Amniotic stem cell (primary cell): ENCODE results near the gene TNRC18.
"Not testable (repeated sequence)": the region's sequence is repeated elsewhere in the genome, so short reads cannot be mapped to it uniquely, and the experiment has no call there.

Source experiments
- DNase-seq: peaks from one replicate; lab custom pipeline; 2025; lab: John Stamatoyannopoulos, UW

Gene TNRC18

DNA sequence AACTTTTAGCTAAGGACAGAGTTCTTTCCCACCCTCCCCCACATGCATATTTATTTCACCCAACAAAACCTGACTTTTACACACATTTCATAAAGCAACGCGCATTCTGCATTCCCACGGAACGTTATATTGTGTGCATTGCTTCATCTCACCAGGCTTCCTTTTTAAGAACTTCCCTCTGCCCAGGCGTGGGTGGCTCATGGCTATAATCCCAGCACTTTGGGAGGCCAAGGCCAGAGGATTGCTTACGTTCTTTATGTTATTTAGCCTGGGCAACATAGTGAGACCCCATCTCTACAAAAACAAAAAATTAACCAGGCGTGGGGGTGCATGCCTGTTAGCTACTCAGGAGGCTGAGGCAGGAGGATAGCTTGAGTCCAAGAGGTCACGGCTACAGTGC lies 155.8 kb downstream of the TNRC18 start:
- not testable (repeated sequence) for DNase-seq

- no peak for DNase-seq
These were observed 157.2 kb downstream of the TNRC18 start for GRCh38 chr7:5266191-5267028.

DNA sequence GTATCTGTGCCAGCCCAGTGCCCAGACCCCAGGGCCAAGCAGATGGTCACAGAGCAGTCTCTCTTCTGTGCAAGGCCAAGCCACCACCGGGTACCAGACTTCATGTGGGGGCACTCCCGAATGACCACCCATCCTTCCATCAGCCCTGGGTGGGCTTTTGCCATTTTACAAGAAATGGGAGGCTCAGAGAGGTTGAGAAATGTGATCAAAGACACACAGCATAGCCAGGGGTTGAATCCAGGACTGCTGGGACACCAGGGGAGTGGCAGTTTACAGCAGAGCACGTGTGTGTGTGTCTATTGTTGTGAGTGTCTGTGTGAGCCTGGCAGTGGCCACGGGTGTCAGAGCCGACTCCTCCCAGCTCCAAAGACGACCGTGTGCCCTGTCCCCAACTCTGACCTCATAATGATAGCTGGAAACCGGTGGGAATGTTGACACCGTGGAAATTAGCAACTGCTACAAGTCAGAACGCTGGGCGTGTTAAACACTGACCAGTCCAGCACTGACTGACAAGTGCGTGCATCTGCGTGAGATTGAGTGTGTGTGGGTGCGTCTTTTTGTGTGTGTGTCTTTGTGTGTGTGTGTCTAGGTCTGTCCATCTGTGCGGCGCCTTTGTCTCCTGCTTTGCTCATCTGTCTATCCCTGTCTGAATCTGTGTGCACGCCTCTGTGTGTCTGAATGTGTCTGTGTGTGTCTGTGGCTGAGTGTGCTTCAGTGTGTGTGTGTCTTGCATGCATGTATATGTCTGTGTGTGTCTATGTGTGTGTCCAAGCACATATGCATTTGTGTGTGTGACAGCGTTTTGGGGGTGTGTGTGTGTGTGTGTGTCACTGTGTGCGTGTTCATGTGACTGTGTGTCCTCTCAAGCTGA lies 158.1 kb downstream of the TNRC18 start:
- DNase-seq: no peak

- not testable (repeated sequence) for DNase-seq
These were observed 160.6 kb downstream of the TNRC18 start for GRCh38 chr7:5263066-5263465.

DNA sequence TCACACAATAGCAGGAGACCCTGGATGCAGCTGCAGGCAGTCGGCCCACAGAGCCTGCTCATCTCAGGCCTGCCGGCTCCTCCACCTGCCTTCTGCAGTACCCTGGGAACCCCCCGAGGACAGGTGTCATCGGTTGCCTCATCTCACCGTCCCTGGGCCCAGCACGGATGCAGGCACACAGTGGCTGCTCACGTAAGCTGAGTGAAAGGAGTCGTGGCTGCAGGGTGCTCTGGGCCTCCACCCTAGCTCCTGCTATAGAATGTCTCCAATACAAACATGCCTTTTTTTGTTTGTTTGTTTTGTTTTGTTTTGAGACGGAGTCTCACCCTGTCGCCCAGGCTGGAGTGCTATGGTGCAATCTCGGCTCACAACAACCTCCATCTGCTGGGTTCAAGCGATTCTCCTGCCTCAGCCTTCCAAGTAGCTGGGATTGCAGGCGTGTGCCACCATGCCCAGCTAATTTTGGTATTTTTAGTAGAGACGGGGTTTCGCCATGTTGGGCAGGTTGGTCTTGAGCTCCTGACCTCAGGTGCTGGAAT lies 163.0 kb downstream of the TNRC18 start:
- not testable (repeated sequence) for DNase-seq
